ENCODE results near the gene ARHGEF17.

DNA sequence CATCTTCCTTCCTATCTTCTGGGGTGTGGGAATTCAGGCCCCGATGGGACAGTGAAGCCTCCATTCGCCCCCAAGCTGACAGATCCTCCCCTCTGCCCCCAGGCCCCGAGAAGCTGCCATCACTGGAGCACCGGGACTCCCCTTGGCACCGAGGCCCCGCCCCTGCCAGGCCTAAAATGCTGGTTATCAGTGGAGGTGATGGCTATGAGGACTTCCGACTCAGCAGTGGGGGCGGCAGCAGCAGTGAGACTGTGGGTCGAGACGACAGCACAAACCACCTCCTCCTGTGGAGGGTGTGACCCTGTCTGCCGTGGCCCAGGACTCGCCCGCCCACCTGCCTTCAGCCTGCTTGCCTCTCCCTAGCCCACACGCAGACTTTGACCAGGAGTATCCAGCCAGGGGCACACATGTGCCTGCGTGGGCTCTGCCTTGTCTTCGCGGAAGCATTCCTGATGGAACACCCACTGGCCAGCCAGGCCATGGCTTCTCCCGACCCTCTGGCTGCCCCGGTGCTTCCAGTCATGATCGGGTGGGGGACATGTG, 59.5 kb downstream of the ARHGEF17 start:
- TF ChIP-seq, protein P1, sequence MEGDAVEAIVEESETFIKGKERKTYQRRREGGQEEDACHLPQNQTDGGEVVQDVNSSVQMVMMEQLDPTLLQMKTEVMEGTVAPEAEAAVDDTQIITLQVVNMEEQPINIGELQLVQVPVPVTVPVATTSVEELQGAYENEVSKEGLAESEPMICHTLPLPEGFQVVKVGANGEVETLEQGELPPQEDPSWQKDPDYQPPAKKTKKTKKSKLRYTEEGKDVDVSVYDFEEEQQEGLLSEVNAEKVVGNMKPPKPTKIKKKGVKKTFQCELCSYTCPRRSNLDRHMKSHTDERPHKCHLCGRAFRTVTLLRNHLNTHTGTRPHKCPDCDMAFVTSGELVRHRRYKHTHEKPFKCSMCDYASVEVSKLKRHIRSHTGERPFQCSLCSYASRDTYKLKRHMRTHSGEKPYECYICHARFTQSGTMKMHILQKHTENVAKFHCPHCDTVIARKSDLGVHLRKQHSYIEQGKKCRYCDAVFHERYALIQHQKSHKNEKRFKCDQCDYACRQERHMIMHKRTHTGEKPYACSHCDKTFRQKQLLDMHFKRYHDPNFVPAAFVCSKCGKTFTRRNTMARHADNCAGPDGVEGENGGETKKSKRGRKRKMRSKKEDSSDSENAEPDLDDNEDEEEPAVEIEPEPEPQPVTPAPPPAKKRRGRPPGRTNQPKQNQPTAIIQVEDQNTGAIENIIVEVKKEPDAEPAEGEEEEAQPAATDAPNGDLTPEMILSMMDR (conservative IDR thresholded peaks at IDR 0.05; ENCODE audit: low read depth, low read length): no peak
- TF ChIP-seq EZH2 (IDR thresholded peaks at IDR 0.05; ENCODE audit: borderline replicate concordance, low read depth, low read length, poor library complexity, severe bottlenecking): no peak

Measured in A673 (cell line).